Measurements from ENCODE around the gene C15orf39.

The C15orf39 gene

DNA sequence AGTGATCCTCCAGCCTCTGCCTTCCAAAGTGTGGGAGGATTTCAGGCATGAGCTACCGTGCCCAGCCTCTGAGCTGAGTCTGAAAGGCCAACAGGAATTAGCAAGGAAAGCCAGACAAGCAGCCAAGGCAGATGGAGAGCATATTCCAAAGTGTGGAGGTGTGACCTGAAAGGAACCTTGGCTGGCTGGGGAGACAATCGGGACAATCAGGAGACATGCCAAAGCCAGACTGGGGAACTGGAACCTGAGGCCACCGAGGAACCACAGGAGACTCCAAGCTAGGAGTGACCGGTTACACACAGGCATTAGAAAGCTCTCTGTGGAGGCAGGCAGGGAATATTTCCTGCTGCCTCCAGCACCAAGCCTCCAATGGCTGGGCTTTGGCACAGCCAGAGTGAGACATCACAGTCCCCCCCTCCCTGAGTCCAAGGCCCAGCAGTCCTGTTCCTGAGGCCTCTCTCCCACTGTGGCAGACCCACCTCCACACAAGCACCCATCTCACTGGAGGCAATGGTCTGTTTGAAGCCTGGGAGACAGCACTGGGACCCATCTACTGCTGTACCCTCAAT is 4.5 kb upstream of the C15orf39 start:
- DNase-seq (ENCODE audit: low spot score) = no peak

- no peak for DNase-seq (ENCODE audit: low spot score)
Observed at GRCh38 chr15:75198560-75199356, 2.9 kb upstream of the C15orf39 start.

- no peak for DNase-seq (ENCODE audit: low spot score)
Observed at GRCh38 chr15:75199357-75199940, 2.2 kb upstream of the C15orf39 start.

DNA sequence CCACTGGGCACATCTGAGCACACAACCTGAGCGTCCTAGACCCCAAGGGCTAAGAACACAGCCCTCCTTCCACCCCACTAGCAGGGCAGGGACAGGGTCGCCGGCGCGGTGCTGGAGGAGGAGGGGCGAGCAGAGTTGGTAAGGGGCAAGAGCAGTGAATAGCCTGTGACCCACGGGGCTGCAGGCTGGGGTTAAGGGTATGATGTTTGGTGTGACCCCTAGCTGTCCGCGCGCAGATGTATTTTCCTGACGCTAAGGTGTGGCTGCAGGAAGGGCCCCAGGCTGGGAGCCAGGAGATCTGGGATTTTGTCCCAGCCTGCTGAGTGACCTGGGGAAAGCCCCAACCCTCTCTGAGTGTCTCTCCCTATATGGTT is 1.3 kb upstream of the C15orf39 start:
- no peak for DNase-seq (ENCODE audit: low spot score)

DNA sequence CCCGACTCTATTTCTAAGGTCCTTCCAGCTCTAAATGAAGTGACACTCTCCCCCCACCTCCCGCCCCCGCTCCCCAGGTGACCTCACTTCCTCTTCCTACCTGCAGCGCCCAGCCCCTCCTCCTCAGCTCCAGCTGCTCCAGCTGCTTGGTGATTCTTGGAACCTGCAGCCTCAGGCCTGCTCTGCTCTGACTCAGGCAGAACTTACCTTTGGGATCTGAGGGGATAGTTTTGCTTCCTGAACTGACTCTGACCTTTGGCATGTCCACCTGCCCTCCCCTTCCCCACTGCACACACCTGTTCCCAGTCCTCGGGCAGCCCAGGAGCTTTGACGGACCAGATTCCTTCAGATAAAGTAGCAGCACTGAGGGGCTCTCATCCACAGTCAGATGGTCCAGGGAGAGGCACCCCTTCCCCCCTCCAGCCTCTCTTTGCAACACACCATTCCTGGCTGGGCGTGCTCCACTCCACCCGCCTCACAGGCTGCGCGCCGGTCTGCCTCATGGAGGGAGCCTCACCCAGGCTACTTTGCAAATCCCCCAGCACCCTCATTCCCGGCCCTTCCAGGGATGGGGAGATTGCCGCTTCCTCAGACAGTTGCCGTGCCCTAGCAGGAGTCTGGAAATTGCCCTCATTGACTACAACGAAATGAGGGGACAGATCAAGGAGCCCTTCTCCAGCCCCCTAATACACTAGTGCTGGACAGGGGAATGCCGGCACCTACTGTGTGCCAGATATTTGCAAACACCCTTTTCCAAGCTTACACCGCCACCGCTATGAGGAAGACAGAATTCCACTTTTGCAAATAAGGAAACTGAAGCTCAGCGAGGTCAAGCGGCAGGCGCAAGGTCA is 692 bp upstream of the C15orf39 start:
- DNase-seq (ENCODE audit: low spot score) = no peak

DNA sequence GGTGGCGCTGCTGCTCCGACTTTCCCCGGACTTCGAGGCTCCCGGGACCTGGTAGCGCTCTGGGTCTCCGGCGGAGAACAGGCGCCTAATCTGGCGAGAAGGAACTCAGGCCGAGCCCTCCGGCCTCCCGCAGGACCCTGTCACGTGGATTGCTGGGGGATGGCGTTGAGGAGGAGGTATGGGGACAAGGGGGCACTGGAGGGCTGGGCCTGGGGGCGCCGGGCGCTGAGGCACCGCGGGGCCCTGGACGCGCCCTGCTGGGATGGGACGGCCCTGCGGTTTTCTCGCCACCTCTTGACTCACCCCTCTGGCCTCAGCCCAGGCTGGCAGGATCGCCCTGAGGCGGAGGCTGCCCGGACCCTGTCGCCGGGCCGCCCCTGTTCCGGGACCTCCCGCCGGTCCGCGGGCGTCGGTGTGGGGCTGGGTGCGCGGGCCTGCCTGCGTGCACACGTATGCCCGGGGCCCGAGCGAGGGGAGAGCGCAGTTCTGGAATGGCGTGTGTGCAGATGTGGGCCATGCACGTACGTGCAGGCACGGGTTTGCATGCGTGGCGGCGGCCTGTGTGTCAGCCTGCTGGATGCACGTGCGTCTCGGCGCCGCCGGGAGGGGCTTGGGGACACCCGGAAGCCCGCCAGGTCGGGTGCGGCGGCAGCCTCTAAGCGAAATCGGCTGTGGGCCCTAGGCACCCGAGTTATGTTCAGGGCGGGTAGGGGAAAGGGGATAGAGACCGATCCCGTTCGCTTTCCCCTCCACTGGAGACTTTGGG is 752 bp downstream of the C15orf39 start:
- DNase-seq (ENCODE audit: low spot score) = peak; percentile 35

DNA sequence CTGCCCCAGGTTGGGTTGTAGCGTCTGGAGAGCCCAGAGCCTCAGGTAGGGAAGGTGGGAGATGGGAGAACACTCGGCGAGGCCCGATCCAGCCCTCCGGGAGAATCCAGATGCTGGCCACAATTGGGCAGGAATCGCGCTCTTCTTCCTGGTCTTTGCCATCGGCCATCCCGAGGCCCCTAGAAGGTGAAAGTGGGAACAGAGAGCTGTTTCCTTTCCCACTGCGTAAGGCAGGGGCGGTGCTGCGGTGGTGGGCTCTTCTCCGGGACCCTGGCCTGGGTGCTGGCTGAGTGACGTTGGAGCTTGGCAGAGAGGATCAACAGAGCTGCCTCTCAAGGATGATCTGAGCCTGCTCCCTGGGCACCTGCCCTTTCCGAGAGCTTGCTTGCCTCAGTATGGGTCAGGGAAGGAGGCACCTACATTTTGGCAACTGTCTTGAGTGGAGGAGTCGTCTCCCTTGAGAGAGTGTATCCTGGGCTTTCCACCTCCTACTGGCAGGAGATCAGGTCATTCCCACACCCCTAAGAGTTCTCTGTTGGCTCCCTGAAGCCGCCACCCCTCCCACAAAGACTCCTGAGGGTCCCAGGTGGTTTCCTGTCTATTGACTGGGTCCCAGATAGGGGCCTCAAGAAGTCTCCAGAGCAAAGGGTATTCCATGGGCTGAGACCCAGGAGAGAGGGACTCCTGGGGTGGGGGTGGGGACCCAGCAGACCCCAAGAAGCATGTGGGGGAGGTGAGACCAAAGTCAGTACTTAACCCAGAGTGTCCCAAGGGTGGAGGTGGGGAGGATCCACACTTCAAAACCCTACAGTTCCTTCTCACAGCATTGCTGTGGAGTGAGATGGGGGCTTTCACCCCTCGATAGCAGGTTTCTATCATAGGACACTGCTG is 1.6 kb downstream of the C15orf39 start:
- DNase-seq (ENCODE audit: low spot score) = no peak

- no peak for DNase-seq (ENCODE audit: low spot score)
Observed at GRCh38 chr15:75203908-75204263, 2.2 kb downstream of the C15orf39 start.

DNA sequence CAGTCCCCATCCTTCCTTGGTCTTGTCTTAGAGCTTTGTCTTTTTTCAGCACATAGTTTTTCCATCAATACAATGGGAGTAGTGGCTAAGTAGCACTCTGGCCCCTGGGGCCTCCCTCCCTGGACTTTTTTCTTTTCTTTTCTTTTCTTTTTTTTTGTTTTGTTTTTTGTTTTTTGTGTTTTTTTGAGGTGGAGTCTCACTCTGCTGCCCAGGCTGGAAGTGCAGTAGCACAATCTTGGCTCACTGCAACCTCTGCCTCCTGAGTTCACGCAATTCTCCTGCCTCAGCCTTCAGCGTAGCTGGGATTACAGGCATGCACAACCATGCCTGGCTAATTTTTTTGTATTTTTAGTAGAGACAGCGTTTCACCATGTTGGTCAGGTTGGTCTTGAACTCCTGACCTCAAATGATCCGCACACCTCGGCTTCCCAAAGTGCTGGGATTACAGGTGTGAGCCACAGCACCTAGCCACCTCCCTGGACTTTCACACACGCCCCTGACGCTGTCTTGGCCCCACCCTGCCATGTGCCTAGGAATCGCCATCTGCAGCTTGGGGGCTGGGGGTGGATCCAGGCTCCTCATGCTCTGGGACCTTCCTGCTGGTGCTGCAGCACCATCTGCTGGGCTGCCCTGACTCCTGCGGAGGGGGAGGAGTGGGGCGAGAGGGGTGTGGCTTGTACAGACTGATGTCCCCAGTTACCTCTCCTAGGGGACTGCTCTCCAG is 2.8 kb downstream of the C15orf39 start:
- peak; percentile 83 for DNase-seq (ENCODE audit: low spot score)

GRCh38 chr15:75205064-75205395 is 3.3 kb downstream of the C15orf39 start:
- no peak for DNase-seq (ENCODE audit: low spot score)

GRCh38 chr15:75206006-75206405 is 4.3 kb downstream of the C15orf39 start:
- DNase-seq (ENCODE audit: low spot score) = no peak

DNA sequence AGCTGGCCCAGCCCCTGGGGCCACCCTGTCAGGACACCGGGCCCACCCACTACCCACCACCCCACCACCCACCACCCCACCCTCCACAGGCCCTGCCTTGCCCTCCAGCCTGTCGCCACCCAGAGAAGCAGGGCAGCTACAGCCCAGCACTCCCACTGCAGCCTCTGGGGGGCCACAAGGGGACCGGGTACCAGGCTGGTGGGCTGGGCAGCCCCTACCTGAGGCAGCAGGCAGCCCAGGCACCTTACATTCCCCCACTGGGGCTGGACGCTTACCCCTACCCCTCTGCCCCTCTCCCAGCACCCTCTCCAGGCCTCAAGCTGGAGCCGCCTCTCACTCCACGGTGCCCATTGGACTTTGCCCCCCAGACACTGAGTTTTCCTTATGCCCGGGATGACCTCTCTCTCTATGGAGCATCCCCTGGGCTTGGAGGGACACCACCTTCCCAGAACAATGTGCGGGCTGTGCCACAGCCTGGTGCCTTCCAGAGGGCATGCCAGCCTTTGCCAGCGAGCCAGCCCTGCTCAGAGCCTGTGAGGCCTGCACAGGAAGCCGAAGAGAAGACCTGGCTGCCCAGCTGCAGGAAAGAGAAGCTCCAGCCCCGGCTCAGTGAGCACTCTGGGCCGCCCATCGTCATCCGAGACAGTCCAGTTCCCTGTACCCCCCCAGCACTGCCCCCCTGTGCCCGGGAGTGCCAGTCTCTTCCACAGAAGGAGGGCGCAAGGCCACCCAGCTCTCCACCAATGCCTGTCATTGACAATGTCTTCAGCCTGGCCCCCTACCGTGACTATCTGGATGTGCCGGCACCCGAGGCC is 5.3 kb downstream of the C15orf39 start:
- no peak for DNase-seq (ENCODE audit: low spot score)

- DNase-seq (ENCODE audit: low spot score) = no peak
Observed at GRCh38 chr15:75207618-75208500, 6.2 kb downstream of the C15orf39 start.

DNA sequence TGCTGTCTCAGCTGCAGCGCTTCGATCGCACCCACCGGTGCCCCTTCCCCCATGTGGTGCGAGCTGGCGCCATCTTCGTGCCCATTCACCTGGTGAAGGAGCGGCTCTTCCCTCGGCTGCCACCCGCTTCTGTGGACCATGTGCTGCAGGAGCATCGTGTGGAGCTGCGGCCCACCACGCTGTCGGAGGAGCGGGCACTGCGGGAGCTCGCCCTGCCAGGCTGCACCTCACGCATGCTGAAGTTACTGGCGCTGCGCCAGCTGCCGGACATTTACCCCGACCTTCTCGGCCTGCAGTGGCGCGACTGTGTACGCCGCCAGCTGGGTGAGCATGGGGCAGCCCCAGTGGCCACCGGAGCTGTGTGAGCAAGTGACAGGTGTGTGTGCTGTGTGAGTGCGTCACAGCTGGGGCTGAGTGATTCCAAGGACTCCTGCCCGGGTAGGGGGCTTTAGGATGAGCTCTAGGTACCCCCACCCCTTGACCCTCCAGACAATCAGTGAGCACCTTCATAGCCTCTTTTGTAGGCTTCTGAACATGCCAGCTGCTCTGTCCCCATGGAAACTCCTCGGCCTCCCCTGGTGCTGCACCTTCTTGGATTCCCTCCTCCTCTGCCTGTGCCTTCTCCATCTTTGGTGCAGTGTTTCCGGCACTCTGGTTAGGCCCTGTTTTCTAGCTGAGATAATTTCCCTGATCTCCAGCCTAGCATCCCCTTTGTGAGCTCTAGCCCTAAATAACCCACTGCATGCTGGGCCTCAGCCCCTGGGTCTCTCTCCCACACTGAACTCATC is 7.0 kb downstream of the C15orf39 start:
- no peak for DNase-seq (ENCODE audit: low spot score)

DNA sequence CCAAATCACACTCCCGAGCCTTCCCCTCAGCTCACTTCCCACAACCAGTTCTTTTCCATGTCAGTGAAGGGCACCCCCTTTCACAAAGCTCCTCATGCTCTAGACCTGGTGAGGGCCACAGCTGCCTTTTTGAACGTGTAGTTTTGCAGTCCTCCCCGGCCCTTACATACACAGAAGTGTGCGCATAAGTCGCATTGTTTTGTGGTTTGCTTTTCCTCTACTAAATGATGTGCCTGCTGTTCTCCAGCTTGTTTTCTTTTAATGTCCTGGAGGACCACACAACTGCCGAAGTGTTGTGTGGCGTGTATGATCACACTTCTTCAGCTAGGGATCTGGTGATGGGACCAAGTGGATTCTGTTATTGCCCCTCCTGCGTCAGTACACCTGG is 7.6 kb downstream of the C15orf39 start:
- no peak for DNase-seq (ENCODE audit: low spot score)

GRCh38 chr15:75210811-75211230 is 9.1 kb downstream of the C15orf39 start:
- DNase-seq (ENCODE audit: low spot score) = no peak

- DNase-seq (ENCODE audit: low spot score) = no peak
Observed at GRCh38 chr15:75211436-75212199, 9.9 kb downstream of the C15orf39 start.

Data from kidney capillary endothelial cell (primary cell).